Activated naive CD4-positive, alpha-beta T cell treated with anti-CD3 and anti-CD28 coated beads, Interleukin-2, amount 50 U/mL, for 72 hours (primary cell): ENCODE results near the gene ST7. TPM values are rescaled to one million over a fixed set of nuclear protein-coding genes. Genes with fewer than 3 reads are reported as not detected.

Source experiments
- ATAC-seq, 2 donors: fragments of 150-1000 bp; cut with Tn5 transposase; 2 replicates each; pipeline ENCODE4 v1.10.0; 2021; ENCODE audit warnings: mild to moderate bottlenecking in 2 of 2, moderate library complexity in 2 of 2
- DNase-seq, 2 donors: peaks; one replicate each; pipeline ENCODE4 v3.0.0; 2021 to 2022; ENCODE audit warnings: low spot score in 2 of 2
- H3K27ac Mint-ChIP-seq, 2 donors: one replicate each; pipeline ENCODE4 v1.8.0; 2022; ENCODE audit warnings: mild to moderate bottlenecking in 2 of 2, mixed read lengths in 2 of 2
- H3K36me3 Mint-ChIP-seq, 2 donors: one replicate each; pipeline ENCODE4 v1.8.0; 2022; ENCODE audit warnings: mixed read lengths in 2 of 2
- H3K9me3 Mint-ChIP-seq, 2 donors: one replicate each; pipeline ENCODE4 v1.8.0; 2022; ENCODE audit warnings: mixed read lengths in 2 of 2
- total RNA-seq, 2 donors: library from RNA; stranded (reverse); gene quantifications; one replicate each; pipeline ENCODE4 v1.2.3, GENCODE V29; 2022

Gene ST7
- total RNA-seq, 2 donors from 2014 or later, result 4.0 to 5.8 TPM

DNA sequence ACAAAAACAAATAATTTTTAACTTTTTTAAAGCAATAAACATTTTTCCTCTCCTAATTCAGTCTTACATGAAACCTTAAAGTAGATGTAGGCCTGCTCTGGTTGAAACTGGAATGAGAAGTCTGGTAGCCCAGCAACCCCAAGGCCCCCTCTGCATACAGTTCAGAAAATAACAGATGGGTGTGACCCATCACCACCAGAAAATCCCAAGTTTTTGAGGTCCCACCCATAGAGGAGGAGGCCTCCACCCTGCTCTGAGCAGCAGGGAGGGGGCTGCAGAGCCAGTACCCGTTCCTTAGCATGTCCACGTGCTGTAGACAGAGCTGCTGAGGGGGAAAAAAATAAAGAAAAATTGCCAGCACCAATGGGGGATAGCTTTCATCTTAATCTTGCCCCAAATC lies 246.8 kb downstream of the ST7 start:
- Mint-ChIP-seq H3K36me3 (no peaks in the 10 kb centered on the region), H3K27ac (no peak overlapping the region), H3K9me3 (no peaks in the 10 kb centered on the region)
- DNase-seq (no peak), ATAC-seq (no peak)

GRCh38 chr7:117200786-117201458 lies 247.6 kb downstream of the ST7 start:
- Mint-ChIP-seq H3K36me3 (no peaks in the 10 kb centered on the region), H3K27ac (no peak overlapping the region), H3K9me3 (no peaks in the 10 kb centered on the region)
- no peak for DNase-seq
- no peak for ATAC-seq

- Mint-ChIP-seq H3K9me3 (no peaks in the 10 kb centered on the region), H3K36me3 (no peaks in the 10 kb centered on the region), H3K27ac (no peak overlapping the region)
- ATAC-seq (no peak), DNase-seq (no peak)
Observed at GRCh38 chr7:117202511-117202910, 249.2 kb downstream of the ST7 start.

DNA sequence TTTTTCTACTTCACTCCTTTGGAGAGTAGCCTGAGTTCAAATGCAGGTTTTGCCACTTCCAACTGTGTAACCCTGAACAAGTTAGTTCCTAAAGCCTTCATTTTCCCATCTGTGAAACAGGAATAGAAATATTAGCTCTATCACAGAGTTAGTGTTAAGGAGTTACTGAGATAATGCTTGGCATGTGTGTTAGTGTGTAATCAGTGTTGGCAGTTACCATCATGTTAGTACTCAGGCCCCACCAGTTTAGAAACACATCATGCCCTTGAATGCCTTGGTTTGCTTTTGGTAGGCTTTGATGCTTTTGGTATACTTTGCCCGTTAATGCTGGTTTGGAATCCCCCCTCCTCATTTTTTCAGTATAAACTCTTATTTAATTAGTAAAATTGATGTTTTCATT lies 249.9 kb downstream of the ST7 start:
- DNase-seq (no peak), ATAC-seq (no peak)
- no peaks in the 10 kb centered on the region for H3K9me3 Mint-ChIP-seq

DNA sequence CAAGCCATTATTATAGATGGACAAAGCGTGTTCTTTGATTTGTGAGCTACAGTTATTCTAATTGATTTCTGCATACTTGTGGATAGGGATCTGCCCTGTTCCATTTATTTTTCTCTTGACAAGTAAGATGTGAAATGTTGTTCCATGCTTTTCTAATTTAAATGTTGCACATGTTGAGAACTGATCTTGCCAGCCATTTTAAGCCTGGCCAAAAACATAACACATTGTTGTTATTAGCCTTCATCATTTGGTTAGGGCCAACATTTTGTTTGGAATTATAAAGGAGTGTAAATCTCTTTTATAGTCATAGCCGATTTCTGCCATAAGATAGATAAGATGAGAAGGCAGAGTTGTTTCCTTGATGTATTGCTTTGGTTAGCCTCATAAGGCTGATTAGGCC lies 252.6 kb downstream of the ST7 start:
- DNase-seq (no peak), ATAC-seq (no peak)
- Mint-ChIP-seq H3K27ac (no peak overlapping the region), H3K36me3 (peaks cover 0 to 4% of the 10 kb centered on the region in 2 donors), H3K9me3 (no peaks in the 10 kb centered on the region)

More for the DNA sequence above, 249.9 kb downstream of the ST7 start:
- H3K36me3 Mint-ChIP-seq, result no peaks in the 10 kb centered on the region
- no peak overlapping the region for H3K27ac Mint-ChIP-seq

DNA sequence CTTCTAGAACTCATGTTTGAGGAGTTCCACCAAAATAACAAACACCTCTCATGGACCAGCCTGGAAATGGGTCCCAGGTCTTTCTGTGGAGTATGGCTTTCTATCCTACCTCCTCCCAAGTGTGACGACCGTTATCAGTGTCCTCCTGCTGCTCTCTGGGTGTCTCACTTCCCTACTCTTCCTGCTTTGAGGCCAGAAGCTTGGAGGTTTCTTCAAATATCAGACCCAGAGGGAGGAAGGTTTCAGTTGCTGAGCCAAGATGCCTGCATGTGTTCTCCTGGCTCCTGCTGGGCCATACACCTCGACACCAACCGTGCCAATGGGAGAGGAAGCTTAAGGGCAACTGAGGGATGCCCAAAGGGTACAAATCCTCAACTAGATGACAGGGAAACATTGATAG lies 255.0 kb downstream of the ST7 start:
- DNase-seq (no peak), ATAC-seq (no peak)
- Mint-ChIP-seq H3K9me3 (no peaks in the 10 kb centered on the region), H3K27ac (no peak overlapping the region), H3K36me3 (peaks cover 0 to 4% of the 10 kb centered on the region in 2 donors)

GRCh38 chr7:117210397-117210796 lies 257.1 kb downstream of the ST7 start:
- no peaks in the 10 kb centered on the region for H3K9me3 Mint-ChIP-seq
- no peak overlapping the region for H3K27ac Mint-ChIP-seq
- H3K36me3 Mint-ChIP-seq, result peaks cover 0 to 4% of the 10 kb centered on the region in 2 donors
- ATAC-seq, result no peak
- DNase-seq, result no peak

DNA sequence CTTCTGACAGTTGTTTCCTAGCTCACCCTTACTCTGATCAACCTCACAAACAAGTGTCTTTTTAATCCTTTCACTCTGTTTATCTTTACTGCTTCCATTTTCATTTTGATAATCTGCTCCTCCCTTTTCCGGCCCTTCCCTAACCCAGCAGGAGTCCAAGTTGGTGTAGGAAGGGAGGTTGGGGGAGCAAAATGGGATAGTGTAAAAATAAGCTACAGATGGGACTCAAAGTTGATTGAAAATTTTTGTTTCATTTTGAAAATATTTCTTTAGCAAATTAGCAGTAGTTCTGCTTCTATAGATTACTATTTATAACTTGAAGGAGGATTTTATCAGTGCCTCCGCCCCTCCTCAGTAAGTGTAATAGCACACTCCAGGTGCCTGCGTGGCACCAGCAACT lies 257.6 kb downstream of the ST7 start:
- Mint-ChIP-seq H3K27ac (no peak overlapping the region), H3K9me3 (no peaks in the 10 kb centered on the region), H3K36me3 (peaks cover 0 to 4% of the 10 kb centered on the region in 2 donors)
- DNase-seq (no peak), ATAC-seq (no peak)

DNA sequence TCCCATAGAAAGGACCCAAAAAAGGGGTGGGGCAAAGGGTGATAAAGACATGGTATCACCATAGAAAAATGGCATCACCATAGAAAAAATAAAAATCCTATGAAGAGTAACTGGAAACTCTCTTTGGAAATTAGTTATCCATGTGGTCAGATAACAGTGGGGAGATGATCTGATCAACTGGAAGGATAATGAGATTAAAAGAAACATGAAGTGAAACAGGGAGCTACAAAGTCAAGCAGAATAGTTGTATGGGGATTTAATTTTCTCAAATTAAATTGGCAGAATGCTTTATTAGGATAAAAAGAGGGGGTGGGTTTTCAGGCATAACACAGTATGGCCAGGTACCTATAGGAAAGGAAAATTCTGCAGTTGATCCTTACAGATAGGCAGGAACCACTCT lies 258.3 kb downstream of the ST7 start:
- DNase-seq (no peak), ATAC-seq (no peak)
- peaks cover 0 to 4% of the 10 kb centered on the region in 2 donors for H3K36me3 Mint-ChIP-seq
- no peak overlapping the region for H3K27ac Mint-ChIP-seq
- H3K9me3 Mint-ChIP-seq, result no peaks in the 10 kb centered on the region

GRCh38 chr7:117212969-117213877 lies 259.9 kb downstream of the ST7 start:
- Mint-ChIP-seq H3K9me3 (no peaks in the 10 kb centered on the region), H3K36me3 (peaks cover 0 to 4% of the 10 kb centered on the region in 2 donors)
- ATAC-seq, result peak; percentile 46 to 64

DNA sequence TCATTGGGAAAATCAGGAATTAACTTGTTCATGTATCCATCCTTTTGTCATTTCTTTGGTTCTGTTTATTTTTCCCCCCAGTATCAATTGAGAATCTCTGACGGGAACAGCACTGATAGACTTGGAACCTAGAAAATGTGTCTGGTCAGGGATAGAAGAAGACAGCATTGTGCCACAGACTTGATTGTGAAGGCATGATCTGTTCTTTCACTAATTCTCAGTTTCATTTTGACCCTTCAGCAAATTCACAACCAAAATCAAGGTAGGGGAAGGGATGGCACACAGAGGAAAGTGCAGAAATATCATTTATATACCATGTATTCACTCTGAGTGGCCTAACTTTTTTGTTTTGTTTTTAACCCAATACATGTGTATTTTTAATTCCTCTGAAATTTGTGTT lies 262.7 kb downstream of the ST7 start:
- Mint-ChIP-seq H3K9me3 (no peaks in the 10 kb centered on the region), H3K36me3 (no peaks in the 10 kb centered on the region), H3K27ac (no peak overlapping the region)
- ATAC-seq, result no peak
- DNase-seq, result no peak

More at GRCh38 chr7:117212969-117213877, 259.9 kb downstream of the ST7 start:
- DNase-seq, result peak in 1 of 2 donors; percentile 53
- no peak overlapping the region for H3K27ac Mint-ChIP-seq

- Mint-ChIP-seq H3K27ac (no peak overlapping the region), H3K36me3 (no peaks in the 10 kb centered on the region), H3K9me3 (no peaks in the 10 kb centered on the region)
- DNase-seq (no peak), ATAC-seq (no peak)
Observed at GRCh38 chr7:117216436-117217069, 263.3 kb downstream of the ST7 start.

DNA sequence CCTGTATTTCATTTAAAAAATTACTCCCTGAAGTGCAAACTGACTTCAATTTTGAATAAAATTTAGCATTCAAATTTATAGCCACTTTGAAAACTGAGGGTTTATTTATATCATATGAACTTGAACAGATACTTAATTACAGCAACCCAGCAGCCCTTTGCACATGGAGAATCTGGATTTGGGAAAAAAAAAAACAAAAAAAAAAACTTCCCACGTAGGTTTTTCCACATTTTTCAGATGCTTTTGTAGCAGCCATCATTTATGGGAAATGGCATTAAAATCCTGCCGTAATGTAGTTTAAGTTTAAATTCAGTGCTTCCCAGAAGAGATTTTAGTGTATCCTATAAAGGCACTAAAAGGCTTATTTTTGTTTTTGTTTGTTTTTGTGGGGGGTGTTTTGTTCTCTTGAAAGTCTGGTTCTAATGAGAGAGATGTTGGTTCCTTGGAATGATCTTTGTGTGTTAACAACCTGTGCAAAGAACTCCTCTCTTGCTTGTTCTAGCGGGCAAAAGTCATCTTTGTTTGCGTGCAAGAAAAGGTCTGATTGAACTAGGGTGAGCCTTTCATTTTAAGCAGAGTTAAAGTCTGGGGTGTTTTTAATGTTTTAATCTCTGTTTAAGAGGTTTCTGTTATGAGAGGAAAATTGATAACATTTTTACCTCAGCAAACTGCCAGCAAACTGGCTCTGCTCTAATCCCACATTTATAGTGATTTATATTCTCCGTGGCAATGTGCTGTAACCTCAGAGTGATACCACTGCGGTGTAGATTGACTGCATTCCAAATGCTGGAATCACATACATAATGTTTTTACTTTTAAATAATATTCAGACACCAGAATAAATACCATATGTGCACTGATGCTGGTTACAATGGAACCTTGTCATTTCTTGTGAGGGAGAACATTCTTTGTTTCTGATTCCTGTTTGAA lies 264.1 kb downstream of the ST7 start:
- Mint-ChIP-seq H3K27ac (no peak overlapping the region), H3K36me3 (no peaks in the 10 kb centered on the region), H3K9me3 (no peaks in the 10 kb centered on the region)
- ATAC-seq (no peak), DNase-seq (no peak)

DNA sequence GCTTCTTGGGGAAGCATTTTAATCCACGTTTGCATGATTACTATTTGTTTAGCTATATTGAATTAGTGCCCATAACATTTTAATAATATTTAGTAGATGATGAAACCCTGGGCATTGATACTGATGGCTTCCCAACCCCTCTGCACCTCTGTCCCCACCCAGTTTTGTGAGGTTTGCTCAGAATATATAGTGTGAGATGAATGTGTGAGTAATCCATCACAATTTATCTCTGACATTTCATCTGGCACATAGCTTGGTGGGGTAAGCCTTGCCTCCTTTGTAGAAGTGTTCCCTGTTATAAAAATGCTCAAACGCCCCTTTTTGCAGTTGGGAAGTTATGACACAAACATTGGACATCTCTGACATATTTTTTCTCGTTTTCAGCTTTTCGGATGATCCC lies 265.4 kb downstream of the ST7 start:
- Mint-ChIP-seq H3K36me3 (no peaks in the 10 kb centered on the region), H3K9me3 (no peaks in the 10 kb centered on the region), H3K27ac (no peak overlapping the region)
- ATAC-seq (no peak), DNase-seq (no peak)

- no peak overlapping the region for H3K27ac Mint-ChIP-seq
- H3K36me3 Mint-ChIP-seq, result no peaks in the 10 kb centered on the region
- DNase-seq, result no peak
- ATAC-seq, result peak; percentile 18 to 28
- H3K9me3 Mint-ChIP-seq, result no peaks in the 10 kb centered on the region
Observed at GRCh38 chr7:117219485-117219884, 266.2 kb downstream of the ST7 start.

GRCh38 chr7:117220836-117221235 lies 267.5 kb downstream of the ST7 start:
- no peak for ATAC-seq
- H3K36me3 Mint-ChIP-seq, result no peaks in the 10 kb centered on the region
- H3K9me3 Mint-ChIP-seq, result no peaks in the 10 kb centered on the region
- no peak overlapping the region for H3K27ac Mint-ChIP-seq
- no peak for DNase-seq
